ENCODE data around the gene MYO5A.
"Not testable (repeated sequence)": the region's sequence is repeated elsewhere in the genome, so short reads cannot be mapped to it uniquely, and the experiment has no call there.

The MYO5A gene

GRCh38 chr15:52463638-52464037 is 65.0 kb downstream of the MYO5A start:
- no peak for DNase-seq (ENCODE audit: low read depth, low spot score)

- DNase-seq (ENCODE audit: low read depth, low spot score): no peak
These were observed 65.8 kb downstream of the MYO5A start for GRCh38 chr15:52462806-52463360.

GRCh38 chr15:52459701-52460100 is 69.0 kb downstream of the MYO5A start:
- DNase-seq (ENCODE audit: low read depth, low spot score): not testable (repeated sequence)

GRCh38 chr15:52459265-52459664 is 69.4 kb downstream of the MYO5A start:
- not testable (repeated sequence) for DNase-seq (ENCODE audit: low read depth, low spot score)

DNA sequence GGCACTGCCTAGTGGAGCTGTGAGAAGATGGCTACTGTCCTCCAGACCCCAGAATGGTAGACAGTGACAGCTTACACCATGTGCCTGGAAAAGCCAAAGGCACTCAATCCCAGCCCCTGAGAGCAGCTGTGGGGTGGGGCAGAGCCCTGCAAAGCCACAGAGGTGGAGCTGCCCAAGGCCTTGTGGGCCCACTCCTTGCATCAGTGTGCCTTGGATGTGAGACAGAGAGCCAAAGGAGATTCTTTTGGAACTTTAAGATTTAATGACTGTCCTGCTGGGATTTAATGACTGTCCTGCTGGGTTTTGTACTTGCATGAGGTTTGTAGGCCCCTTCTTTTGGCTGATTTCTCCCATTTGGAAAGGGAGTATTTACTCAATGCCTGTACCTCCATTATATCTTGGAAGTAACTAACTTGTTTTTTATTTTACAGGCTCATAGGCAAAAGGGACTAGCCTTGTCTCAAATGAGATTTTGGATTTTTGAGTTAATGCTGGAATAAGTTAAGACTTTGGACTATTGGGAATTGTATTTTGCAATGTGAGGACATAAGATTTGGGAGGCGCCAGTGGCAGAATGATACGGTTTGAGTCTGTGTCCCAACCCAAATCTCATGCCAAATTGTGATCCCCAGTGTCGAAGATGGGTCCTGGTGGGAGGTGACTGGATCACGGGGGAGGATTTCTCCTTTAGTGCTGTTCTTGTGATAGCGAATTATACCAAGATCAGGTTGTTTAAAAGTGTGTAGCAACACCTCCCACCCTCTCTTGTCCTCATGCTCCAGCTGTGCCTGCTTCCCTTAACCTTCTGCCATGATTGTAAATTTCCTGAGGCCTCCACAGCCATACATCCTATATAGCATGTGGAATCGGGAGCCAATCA is 80.4 kb downstream of the MYO5A start:
- DNase-seq (ENCODE audit: low read depth, low spot score): no peak

DNA sequence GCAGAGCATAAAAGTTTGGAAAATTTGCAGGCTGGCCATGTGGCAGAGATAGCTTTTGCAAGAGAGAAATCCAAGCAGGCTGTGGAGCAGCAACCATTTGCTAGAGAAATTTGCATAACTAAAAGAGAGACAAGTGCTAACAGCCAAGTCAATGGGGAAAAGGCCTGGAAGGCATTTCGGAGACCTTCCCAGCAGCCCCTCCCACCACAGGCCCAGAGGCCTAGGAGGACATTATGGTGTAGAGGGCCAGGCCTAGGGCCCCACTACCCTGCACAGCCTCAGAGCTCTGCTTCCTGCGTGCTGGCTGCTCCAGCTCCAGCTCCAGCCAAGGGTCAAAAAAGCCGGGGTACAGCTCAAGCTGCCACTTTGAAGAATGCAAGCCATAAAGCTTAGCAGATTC is 82.7 kb downstream of the MYO5A start:
- DNase-seq (ENCODE audit: low read depth, low spot score): no peak

GRCh38 chr15:52445553-52445952 is 83.1 kb downstream of the MYO5A start:
- no peak for DNase-seq (ENCODE audit: low read depth, low spot score)

GRCh38 chr15:52443205-52443604 is 85.5 kb downstream of the MYO5A start:
- DNase-seq (ENCODE audit: low read depth, low spot score): not testable (repeated sequence)

DNA sequence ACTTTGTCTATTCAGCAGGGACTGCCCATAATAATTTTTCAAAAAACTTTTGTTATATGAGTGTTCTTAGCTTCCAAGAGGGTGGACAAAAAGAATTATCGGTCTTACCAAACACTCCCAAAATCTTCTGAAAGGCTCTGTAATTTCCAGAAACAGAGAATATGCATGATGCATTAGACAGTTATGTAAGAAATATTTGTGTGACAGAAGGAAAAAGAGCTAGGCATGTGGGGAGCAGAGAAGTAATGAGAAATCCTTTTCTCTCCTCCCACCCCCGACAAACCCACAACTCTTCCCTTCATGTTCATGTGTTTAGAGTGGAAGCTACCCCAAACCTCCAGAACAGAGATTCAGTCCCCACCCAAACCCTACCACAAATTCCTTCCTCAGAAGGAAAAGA is 86.8 kb downstream of the MYO5A start:
- no peak for DNase-seq (ENCODE audit: low read depth, low spot score)

DNA sequence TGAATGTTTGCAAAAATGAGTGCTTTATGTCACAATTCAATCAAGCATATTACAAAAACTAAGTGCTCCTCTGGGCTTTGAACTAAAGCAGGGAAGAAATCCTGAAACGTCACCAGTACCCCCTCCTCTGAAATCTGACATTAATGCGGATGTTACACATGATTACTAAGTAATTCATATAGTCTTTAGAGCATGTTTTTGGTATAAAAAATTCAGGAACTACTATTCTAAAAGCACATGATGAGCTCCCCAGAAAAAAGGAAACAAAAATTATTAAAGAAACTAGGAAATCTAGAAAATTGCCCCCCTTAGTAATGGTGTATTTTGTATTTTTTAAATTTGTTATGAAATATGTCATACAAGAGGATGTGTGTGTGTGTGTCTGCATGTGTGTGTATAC is 87.7 kb downstream of the MYO5A start:
- DNase-seq (ENCODE audit: low read depth, low spot score): no peak

DNA sequence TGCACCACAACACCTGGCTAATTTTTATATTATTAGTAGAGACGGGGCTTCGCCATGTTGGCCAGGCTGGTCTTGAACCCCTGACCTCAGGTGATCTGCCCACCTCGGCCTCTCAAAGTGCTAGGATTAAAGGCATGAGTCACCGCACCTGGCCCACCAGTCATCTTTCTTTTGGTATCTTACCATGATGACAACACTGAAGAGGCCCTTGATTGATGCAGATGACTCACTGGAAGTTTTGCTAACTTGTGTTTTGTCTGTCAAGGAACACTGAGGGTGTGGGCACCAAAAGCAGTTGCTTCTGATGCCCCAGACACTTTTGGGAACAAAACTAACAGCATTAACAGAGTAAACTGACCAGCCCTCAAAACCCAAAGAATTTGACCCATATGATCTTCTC is 88.3 kb downstream of the MYO5A start:
- no peak for DNase-seq (ENCODE audit: low read depth, low spot score)

GRCh38 chr15:52439470-52439869 is 89.2 kb downstream of the MYO5A start:
- no peak for DNase-seq (ENCODE audit: low read depth, low spot score)

GRCh38 chr15:52439042-52439441 is 89.6 kb downstream of the MYO5A start:
- DNase-seq (ENCODE audit: low read depth, low spot score): not testable (repeated sequence)

DNA sequence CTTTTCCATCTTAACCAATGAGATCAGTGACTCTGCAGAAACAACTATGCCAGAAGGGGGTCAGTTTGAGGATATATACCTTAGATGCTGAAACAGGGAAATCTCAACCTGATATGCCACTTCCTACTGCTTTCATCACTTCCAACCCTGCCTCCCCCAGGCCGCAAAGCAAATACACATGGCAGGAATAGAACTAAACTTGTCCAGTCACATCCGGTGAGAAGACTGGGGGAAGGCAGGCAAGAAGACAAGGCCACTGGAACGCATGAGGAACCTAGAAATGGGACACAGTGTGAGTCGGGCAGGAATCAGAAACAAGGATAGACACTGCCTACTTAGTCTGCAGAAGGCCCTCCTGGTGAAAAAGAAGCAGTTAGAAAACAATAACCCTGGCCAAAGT is 90.6 kb downstream of the MYO5A start:
- no peak for DNase-seq (ENCODE audit: low read depth, low spot score)

DNA sequence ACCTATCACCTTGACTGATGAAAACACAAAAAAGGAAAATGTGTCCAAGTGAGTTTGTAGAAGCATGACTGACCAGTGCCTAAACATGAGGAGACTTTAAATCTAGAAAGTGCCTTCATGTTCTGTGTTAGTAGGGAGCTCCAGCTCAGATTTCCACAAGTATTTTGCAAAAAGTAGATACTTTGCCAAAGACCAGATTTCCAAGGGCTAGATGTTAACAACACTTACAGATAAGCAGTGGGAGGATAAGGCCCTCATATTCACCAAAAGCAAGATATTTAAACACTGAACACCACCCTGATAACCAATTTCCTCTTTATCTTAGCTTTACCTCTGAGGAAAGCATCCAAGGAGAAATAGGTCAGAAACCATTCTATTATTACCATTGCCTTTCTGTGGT is 91.0 kb downstream of the MYO5A start:
- no peak for DNase-seq (ENCODE audit: low read depth, low spot score)

DNA sequence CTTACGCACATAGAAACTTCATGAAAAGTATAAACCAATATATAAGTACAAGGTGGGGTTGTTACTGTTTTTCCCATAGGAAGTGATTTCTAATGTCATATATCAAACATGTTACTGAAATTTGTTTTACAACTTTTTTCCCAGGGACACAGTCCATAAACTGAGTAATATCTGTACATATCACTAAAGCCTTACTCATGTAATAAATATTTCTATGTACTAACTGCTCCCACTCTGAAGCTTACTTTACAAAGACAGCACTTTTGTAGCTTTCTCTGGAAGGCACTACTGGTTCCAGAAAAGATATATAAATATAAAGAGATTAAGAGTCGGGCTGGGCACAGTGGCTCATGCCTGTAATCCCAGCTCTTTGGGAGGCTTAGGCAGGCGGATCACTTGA is 91.7 kb downstream of the MYO5A start:
- no peak for DNase-seq (ENCODE audit: low read depth, low spot score)

DNA sequence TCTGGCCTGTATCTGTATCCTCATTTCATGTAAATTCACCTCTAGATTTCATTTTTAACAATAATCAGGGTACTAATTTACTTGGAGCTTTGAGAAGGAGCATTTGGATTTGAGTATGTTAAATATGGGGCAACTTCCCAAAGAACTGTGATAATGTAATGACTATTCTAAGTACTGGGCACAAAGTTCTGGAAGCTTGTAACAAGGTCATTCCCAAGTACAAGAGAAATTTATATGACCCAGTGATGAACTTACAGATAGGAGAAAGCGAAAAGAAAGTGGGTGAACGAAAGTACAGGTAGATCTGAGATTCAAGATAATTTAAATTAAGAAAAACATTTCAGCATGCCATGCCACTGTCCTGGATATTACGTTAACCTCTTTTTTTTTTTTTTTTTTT is 93.8 kb downstream of the MYO5A start:
- DNase-seq (ENCODE audit: low read depth, low spot score): no peak

GRCh38 chr15:52428297-52428696 is 100.4 kb downstream of the MYO5A start:
- DNase-seq (ENCODE audit: low read depth, low spot score): no peak

DNA sequence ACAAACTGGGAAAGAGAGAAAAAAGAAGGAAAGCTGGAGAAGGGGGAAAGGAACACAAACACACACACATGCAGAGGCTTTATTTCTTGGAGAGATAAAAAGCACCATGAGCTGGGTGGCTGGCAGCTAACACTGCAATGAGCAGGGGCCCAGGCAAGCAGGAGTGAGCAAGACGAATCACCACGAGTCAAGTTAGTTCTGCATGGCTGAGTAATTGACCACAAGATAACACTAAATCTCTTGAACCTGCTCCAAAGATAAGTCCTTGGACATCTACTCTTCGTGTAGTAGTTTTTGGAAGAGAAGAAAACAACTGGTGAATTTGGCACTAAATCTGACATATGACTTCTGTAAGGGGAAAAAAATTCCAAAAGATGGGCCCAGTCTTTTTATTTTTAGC is 100.9 kb downstream of the MYO5A start:
- DNase-seq (ENCODE audit: low read depth, low spot score): no peak

- DNase-seq (ENCODE audit: low read depth, low spot score): no peak
These were observed 103.7 kb downstream of the MYO5A start for GRCh38 chr15:52424856-52425431.

GRCh38 chr15:52423852-52424251 is 104.8 kb downstream of the MYO5A start:
- DNase-seq (ENCODE audit: low read depth, low spot score): no peak

GRCh38 chr15:52422001-52422400 is 106.7 kb downstream of the MYO5A start:
- DNase-seq (ENCODE audit: low read depth, low spot score): no peak

GRCh38 chr15:52421029-52421428 is 107.7 kb downstream of the MYO5A start:
- no peak for DNase-seq (ENCODE audit: low read depth, low spot score)
